Ovary (tissue), 3 donors: ENCODE measurements around the gene FHL5.

Source experiments
- CTCF ChIP-seq, 3 donors: fragments of 450-650 bp in 2 of 3; fragments of 200-600 bp in 1 of 3; IDR thresholded peaks; one replicate each; pipeline versions ENCODE4 v1.5.1 to v1.8.0; 2016 to 2022; ENCODE audit warnings: antibody characterized with exemption in 3 of 3, mild to moderate bottlenecking in 1 of 3
- EP300 ChIP-seq: sonication (generic); formaldehyde crosslinking; IDR thresholded peaks from one replicate; pipeline ENCODE4 v1.6.1; 2017; ENCODE audit warnings: antibody characterized with exemption
- POLR2A ChIP-seq: fragments of 450-650 bp; IDR thresholded peaks from one replicate; pipeline ENCODE4 v1.6.1; 2017; ENCODE audit warnings: antibody characterized with exemption, mild to moderate bottlenecking, moderate library complexity
- donor health status: DM: no; HTN: no; CAD: no.

GRCh38 chr6:96563853-96564252 is 925 bp downstream of the FHL5 start:
- no peak for TF ChIP-seq CTCF (IDR thresholded peaks at IDR 0.05)
- TF ChIP-seq EP300 = no peak
- no peak for TF ChIP-seq POLR2A
